Liver (tissue), 9 donors: ENCODE results near the gene PDLIM1. TPM values are rescaled to one million over a fixed set of nuclear protein-coding genes. Genes with fewer than 3 reads are reported as not detected.

Source experiments
- DNase-seq: peaks from one replicate; pipeline ENCODE4 v3.0.0-alpha.2; 2017; ENCODE audit warnings: low spot score
- H3K27ac ChIP-seq, 2 donors: one replicate each; pipeline ENCODE4 v1.7.0; 2013; ENCODE audit warnings: inconsistent platforms in 2 of 2, low read length in 2 of 2, control low read depth in 1 of 2, low read depth in 1 of 2, mild to moderate bottlenecking in 1 of 2
- H3K27me3 ChIP-seq, 4 donors: one replicate each; pipeline versions ENCODE4 v1.6.1 to v1.7.0; 2013; ENCODE audit warnings: low read length in 3 of 4, inconsistent platforms in 1 of 4, mild to moderate bottlenecking in 1 of 4, moderate library complexity in 1 of 4; ENCODE audit not compliant: control insufficient read depth in 4 of 4, insufficient read depth in 4 of 4
- H3K36me3 ChIP-seq, 4 donors: one replicate each; pipeline versions ENCODE4 v1.6.1 to v1.7.0; 2013; ENCODE audit warnings: low read length in 3 of 4, mild to moderate bottlenecking in 3 of 4, low read depth in 1 of 4, moderate library complexity in 1 of 4; ENCODE audit not compliant: control insufficient read depth in 4 of 4, insufficient read depth in 3 of 4
- H3K4me1 ChIP-seq, 4 donors: one replicate each; pipeline versions ENCODE4 v1.6.1 to v1.7.0; 2013; ENCODE audit warnings: low read length in 3 of 4, mild to moderate bottlenecking in 3 of 4, moderate library complexity in 1 of 4; ENCODE audit not compliant: control insufficient read depth in 4 of 4, insufficient read depth in 4 of 4
- H3K4me3 ChIP-seq, 3 donors: one replicate each; pipeline versions ENCODE4 v1.6.1 to v1.7.0; 2013; ENCODE audit warnings: low read length in 3 of 3, control low read depth in 1 of 3, low read depth in 1 of 3, mild to moderate bottlenecking in 1 of 3
- H3K9ac ChIP-seq, 2 donors: one replicate each; pipeline ENCODE4 v1.7.0; 2013; ENCODE audit warnings: low read length in 2 of 2, mild to moderate bottlenecking in 2 of 2, moderate library complexity in 2 of 2, control low read depth in 1 of 2, low read depth in 1 of 2
- H3K9me3 ChIP-seq, 4 donors: one replicate each; pipeline versions ENCODE4 v1.6.1 to v1.7.0; 2013; ENCODE audit warnings: low read length in 3 of 4; ENCODE audit not compliant: control insufficient read depth in 4 of 4
- FOXA2 ChIP-seq: IDR thresholded peaks from 2 replicates; pipeline ENCODE4 v1.6.1; 2016; ENCODE audit warnings: antibody characterized with exemption
- GABPA ChIP-seq, 2 donors: IDR thresholded peaks in 1 of 2; conservative IDR thresholded peaks in 1 of 2; 2 replicates each; pipeline ENCODE4 v1.6.1; 2016; ENCODE audit warnings: antibody characterized with exemption in 2 of 2, mild to moderate bottlenecking in 1 of 2, moderate library complexity in 1 of 2
- HNF4G ChIP-seq: IDR thresholded peaks from 2 replicates; pipeline ENCODE4 v1.6.1; 2016; ENCODE audit warnings: antibody characterized with exemption
- TAF1 ChIP-seq: conservative IDR thresholded peaks from 2 replicates; pipeline ENCODE4 v1.6.1; 2016; ENCODE audit warnings: antibody characterized with exemption, mild to moderate bottlenecking
- WGBS: extraction: QIAGEN DNeasy Blood & Tissue Kit; methylation state at CpG from one replicate; pipeline ENCODE4 v1.1.7; 2013; 5-methylcytosine and 5-hydroxymethylcytosine counted together
- polyA plus RNA-seq, 2 donors: library from polyadenylated mRNA; stranded (reverse) in 1 of 2; unstranded in 1 of 2; fragments of 200-250 nt in 1 of 2; fragments of >200 nt in 1 of 2; fragmentation: Nextera tagmentation in 1 of 2; extraction: Ambion mirVana in 1 of 2; gene quantifications; one replicate each; pipeline versions ENCODE4 v1.2.1 to v1.2.3, GENCODE V29; 2013 to 2015
- total RNA-seq, 2 donors: library from RNA; depleted of rRNA; stranded (reverse); fragments of >200 nt; gene quantifications; one replicate each; pipeline ENCODE4 v1.2.3, GENCODE V29; 2014
- TF ChIP-seq, protein P1 (sequence below): IDR thresholded peaks from 2 replicates; pipeline ENCODE4 v1.6.1; 2016; ENCODE audit warnings: antibody characterized with exemption, mild to moderate bottlenecking
- TF ChIP-seq, protein P2 (sequence below): fragments of 150-350 bp; IDR thresholded peaks from 2 replicates; pipeline ENCODE4 v1.5.1; 2017; ENCODE audit warnings: improper control_type of control experiment, low read depth, low read length; ENCODE audit not compliant: missing input control
- donor health status: healthy.
- donor health status: healthy.
- donor health status: healthy.
- donor health status: healthy.
- donor health status: healthy.

PDLIM1 gene
- total and polyA plus RNA-seq, 4 donors = 16.8 to 73.4 (median 44.5) TPM

DNA sequence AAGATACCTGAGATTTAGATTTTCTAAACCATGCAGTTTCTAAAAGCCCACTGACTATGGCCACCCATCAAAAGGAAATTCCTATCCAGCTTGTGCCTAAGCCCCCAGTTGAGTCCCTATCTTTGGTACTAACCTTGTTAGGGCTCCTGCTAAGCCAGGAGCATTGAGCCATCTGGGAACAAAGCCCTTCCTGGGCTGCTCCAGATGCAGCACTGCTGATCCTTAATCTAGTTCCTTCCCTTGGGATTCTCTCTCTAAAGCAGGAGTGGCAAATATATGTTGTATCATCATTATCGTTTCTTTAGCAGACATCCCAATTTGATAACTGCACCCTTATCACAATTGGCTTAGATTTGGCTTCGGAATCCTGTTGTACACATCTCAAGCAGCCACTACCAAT, 24.7 kb upstream of the PDLIM1 start:
- Histone ChIP-seq H3K9me3 (no peaks in the 10 kb centered on the region), H3K27ac (no peak overlapping the region), H3K27me3 (no peaks in the 10 kb centered on the region), H3K9ac (no peak overlapping the region), H3K4me3 (no peak overlapping the region), H3K4me1 (peaks cover 0 to 7% (median 5%) of the 10 kb centered on the region in 4 donors), H3K36me3 (peaks cover 7 to 13% (median 11%) of the 10 kb centered on the region in 4 donors)
- no peak for DNase-seq
- 79% methylated on average over 2 of the region's 2 CpGs for WGBS
- TF ChIP-seq, protein P1, sequence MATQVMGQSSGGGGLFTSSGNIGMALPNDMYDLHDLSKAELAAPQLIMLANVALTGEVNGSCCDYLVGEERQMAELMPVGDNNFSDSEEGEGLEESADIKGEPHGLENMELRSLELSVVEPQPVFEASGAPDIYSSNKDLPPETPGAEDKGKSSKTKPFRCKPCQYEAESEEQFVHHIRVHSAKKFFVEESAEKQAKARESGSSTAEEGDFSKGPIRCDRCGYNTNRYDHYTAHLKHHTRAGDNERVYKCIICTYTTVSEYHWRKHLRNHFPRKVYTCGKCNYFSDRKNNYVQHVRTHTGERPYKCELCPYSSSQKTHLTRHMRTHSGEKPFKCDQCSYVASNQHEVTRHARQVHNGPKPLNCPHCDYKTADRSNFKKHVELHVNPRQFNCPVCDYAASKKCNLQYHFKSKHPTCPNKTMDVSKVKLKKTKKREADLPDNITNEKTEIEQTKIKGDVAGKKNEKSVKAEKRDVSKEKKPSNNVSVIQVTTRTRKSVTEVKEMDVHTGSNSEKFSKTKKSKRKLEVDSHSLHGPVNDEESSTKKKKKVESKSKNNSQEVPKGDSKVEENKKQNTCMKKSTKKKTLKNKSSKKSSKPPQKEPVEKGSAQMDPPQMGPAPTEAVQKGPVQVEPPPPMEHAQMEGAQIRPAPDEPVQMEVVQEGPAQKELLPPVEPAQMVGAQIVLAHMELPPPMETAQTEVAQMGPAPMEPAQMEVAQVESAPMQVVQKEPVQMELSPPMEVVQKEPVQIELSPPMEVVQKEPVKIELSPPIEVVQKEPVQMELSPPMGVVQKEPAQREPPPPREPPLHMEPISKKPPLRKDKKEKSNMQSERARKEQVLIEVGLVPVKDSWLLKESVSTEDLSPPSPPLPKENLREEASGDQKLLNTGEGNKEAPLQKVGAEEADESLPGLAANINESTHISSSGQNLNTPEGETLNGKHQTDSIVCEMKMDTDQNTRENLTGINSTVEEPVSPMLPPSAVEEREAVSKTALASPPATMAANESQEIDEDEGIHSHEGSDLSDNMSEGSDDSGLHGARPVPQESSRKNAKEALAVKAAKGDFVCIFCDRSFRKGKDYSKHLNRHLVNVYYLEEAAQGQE = no peak
- TF ChIP-seq FOXA2 (no peak), HNF4G (no peak)
- TF ChIP-seq, protein P2, sequence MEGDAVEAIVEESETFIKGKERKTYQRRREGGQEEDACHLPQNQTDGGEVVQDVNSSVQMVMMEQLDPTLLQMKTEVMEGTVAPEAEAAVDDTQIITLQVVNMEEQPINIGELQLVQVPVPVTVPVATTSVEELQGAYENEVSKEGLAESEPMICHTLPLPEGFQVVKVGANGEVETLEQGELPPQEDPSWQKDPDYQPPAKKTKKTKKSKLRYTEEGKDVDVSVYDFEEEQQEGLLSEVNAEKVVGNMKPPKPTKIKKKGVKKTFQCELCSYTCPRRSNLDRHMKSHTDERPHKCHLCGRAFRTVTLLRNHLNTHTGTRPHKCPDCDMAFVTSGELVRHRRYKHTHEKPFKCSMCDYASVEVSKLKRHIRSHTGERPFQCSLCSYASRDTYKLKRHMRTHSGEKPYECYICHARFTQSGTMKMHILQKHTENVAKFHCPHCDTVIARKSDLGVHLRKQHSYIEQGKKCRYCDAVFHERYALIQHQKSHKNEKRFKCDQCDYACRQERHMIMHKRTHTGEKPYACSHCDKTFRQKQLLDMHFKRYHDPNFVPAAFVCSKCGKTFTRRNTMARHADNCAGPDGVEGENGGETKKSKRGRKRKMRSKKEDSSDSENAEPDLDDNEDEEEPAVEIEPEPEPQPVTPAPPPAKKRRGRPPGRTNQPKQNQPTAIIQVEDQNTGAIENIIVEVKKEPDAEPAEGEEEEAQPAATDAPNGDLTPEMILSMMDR = no peak

DNA sequence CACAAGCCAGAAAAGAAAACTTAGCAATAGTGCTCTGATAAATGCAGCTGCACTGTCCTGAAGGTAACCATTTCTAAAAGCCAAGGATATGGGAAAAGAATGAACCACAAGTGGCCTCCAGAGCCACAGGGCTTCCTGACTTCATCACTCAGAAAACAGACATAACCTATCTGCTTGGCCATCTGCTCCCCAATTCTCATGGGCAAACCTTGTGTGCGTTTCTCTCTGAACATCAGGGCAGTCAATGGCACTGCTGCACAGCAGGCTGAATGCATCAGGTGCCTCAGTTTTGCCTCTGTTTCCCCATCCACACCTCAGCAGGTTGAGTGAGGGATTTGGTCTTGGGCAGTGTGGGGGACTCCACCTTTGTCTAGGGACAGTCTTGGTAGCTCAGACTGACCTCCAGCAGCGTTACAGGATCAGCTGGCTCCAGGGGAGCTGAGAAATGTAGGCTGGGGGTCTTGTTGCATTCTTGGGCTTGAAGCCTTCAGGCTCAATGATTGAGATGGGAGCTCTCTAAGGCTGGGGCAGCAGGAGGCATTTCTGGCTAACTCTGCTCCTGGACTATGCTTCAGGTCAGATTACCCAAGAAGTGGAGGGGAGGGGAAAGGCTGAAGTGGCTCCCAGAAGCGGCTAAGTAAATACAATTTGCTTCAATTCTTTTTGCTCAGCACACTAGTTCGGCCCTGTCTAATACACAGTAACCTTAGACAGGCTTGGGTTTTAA, 23.6 kb upstream of the PDLIM1 start:
- TF ChIP-seq, protein P1 = no peak
- TF ChIP-seq GABPA (IDR thresholded peaks at IDR 0.05 in 1 of 2, conservative IDR thresholded peaks at IDR 0.05 in 1 of 2) (no peak), TAF1 (no peak)
- Histone ChIP-seq H3K9me3 (no peaks in the 10 kb centered on the region), H3K4me1 (peaks cover 0 to 7% (median 5%) of the 10 kb centered on the region in 4 donors), H3K27ac (no peak overlapping the region), H3K4me3 (no peak overlapping the region), H3K9ac (no peak overlapping the region), H3K27me3 (no peaks in the 10 kb centered on the region), H3K36me3 (peaks cover 7 to 13% (median 9%) of the 10 kb centered on the region in 4 donors)
- no peak for DNase-seq
- 74% methylated on average over 4 of the region's 4 CpGs for WGBS
